Left cardiac atrium (tissue), 4 donors: ENCODE data around the gene E2F6. TPM values are rescaled to one million over a fixed set of nuclear protein-coding genes. Genes with fewer than 3 reads are reported as not detected.

Experiments used
- ATAC-seq, 2 donors: fragments of 200-7000 bp; cut with Tn5 transposase; one replicate each; pipeline ENCODE4 v1.9.1; 2020; ENCODE audit warnings: mild to moderate bottlenecking in 2 of 2, moderate library complexity in 2 of 2
- DNase-seq: peaks from one replicate; pipeline ENCODE4 v3.0.0-alpha.2; 2020
- intact Hi-C, 2 donors: fragments of 100-400 bp; cut with DNase I; formaldehyde crosslinking; loops; one replicate each; pipeline versions ENCODE4 v1.14.1 to v1.15.1; 2022 to 2023
- total RNA-seq, 2 donors: library from RNA; stranded (reverse); fragmentation: NEBNext Ultra II Directional; extraction: Animal tissue kit (Norgen Biotek cat#: 25700); gene quantifications; one replicate each; pipeline ENCODE4 v1.2.1, GENCODE V29; 2021
- donor health status: DM: no; HTN: yes; CAD: no.
- donor health status: DM: no; HTN: yes; CAD: no; lungs with severe emphysema.
- donor health status: DM: yes; HTN: yes; CAD: no.
- donor health status: Dilated cardiomyopathy.

The E2F6 gene
- total RNA-seq, 2 donors from 2014 or later: 11.7 to 19.5 TPM

- ATAC-seq: no peak
- intact Hi-C loops: no loop called here
- DNase-seq: no peak
These were observed 1.2 kb upstream of the E2F6 start for GRCh38 chr2:11467129-11467649.

GRCh38 chr2:11466307-11467128 is 557 bp upstream of the E2F6 start:
- DNase-seq (no peak), ATAC-seq (peak; percentile 5 to 39)
- intact Hi-C loops: no loop called here

- DNase-seq (no peak), ATAC-seq (no peak)
- intact Hi-C loops: no loop called here
These were observed 864 bp downstream of the E2F6 start for GRCh38 chr2:11465110-11465484.

GRCh38 chr2:11459816-11460215 is 6.1 kb downstream of the E2F6 start:
- DNase-seq: no peak
- no peak for ATAC-seq
- intact Hi-C loops: no loop called here

- DNase-seq (no peak), ATAC-seq (peak; percentile 71 to 73)
- intact Hi-C loops: no loop called here
These were observed 7.2 kb downstream of the E2F6 start for GRCh38 chr2:11458753-11459152.

GRCh38 chr2:11457935-11458334 is 8.0 kb downstream of the E2F6 start:
- intact Hi-C loops: no loop called here
- ATAC-seq (peak; percentile 44 to 56), DNase-seq (no peak)

- no peak for DNase-seq
- ATAC-seq: no peak
- intact Hi-C loops: no loop called here
These were observed 9.7 kb downstream of the E2F6 start for GRCh38 chr2:11456251-11456650.

- intact Hi-C loops: no loop called here
- ATAC-seq (no peak), DNase-seq (no peak)
These were observed 11.1 kb downstream of the E2F6 start for GRCh38 chr2:11454824-11455223.

- intact Hi-C loops: no loop called here
- no peak for ATAC-seq
- DNase-seq: no peak
These were observed 15.2 kb downstream of the E2F6 start for GRCh38 chr2:11450791-11451190.

- DNase-seq (peak; percentile 46), ATAC-seq (peak; percentile 72 to 75)
- intact Hi-C loops: loop anchor here in 1 of 2 donors (2.0 to 10.0 kb wide), 2 partner anchors 36 to 212 kb away; no protein-coding TSS in a partner anchor
These were observed 19.2 kb downstream of the E2F6 start for GRCh38 chr2:11446733-11447248.

GRCh38 chr2:11444737-11445136 is 21.2 kb downstream of the E2F6 start:
- ATAC-seq (no peak), DNase-seq (no peak)
- intact Hi-C loops: loop anchor here in 1 of 2 donors (2.0 to 10.0 kb wide), 2 partner anchors 210 to 312 kb away; a partner anchor contains a TSS

- ATAC-seq (no peak), DNase-seq (no peak)
- intact Hi-C loops: no loop called here
These were observed 27.3 kb downstream of the E2F6 start for GRCh38 chr2:11438555-11439080.

GRCh38 chr2:11437602-11438001 is 28.4 kb downstream of the E2F6 start:
- intact Hi-C loops: no loop called here
- no peak for DNase-seq
- ATAC-seq: no peak

GRCh38 chr2:11435036-11435435 is 30.9 kb downstream of the E2F6 start:
- DNase-seq: no peak
- no peak for ATAC-seq
- intact Hi-C loops: no loop called here

GRCh38 chr2:11434443-11434842 is 31.5 kb downstream of the E2F6 start:
- intact Hi-C loops: no loop called here
- DNase-seq: no peak
- no peak for ATAC-seq

- intact Hi-C loops: no loop called here
- no peak for DNase-seq
- no peak for ATAC-seq
These were observed 32.1 kb downstream of the E2F6 start for GRCh38 chr2:11433822-11434221.

GRCh38 chr2:11430729-11431128 is 35.2 kb downstream of the E2F6 start:
- intact Hi-C loops: no loop called here
- no peak for ATAC-seq
- DNase-seq: no peak

- DNase-seq (no peak), ATAC-seq (no peak)
- intact Hi-C loops: no loop called here
These were observed 38.7 kb downstream of the E2F6 start for GRCh38 chr2:11427224-11427623.

GRCh38 chr2:11422901-11423435 is 43.0 kb downstream of the E2F6 start:
- ATAC-seq: no peak
- DNase-seq: no peak
- intact Hi-C loops: no loop called here

- intact Hi-C loops: no loop called here
- ATAC-seq (no peak), DNase-seq (no peak)
These were observed 43.5 kb downstream of the E2F6 start for GRCh38 chr2:11422491-11422865.
